ENCODE measurements around the gene ADGRL2. TPM values are rescaled to one million over a fixed set of nuclear protein-coding genes. Genes with fewer than 3 reads are reported as not detected.

Gene ADGRL2
- total RNA-seq, 1 donor from 2014 or later: not detected

DNA sequence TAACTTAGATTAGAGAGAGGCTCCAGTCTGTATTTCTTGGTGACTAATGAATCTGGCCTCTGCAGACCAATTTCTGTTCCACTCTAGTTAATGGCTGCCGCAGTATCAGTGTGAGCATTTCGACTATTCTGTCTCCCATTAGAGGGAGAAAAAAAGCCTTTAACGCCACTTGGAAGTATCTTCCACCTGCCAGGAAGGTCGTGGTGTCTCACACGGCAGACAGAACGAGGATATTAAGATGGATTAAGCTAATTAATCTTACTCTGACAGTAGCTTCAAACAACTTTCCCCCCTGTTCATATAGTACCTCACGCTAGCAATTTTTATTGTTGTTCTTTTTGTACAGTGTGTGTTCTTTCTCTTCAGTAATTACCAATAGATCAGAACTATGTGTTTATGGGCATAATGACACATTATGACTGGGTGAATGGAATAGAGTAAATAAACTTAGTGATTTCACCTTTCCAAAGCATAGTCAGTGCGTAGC, 153.8 kb downstream of the ADGRL2 start:
- H3K9me3 Mint-ChIP-seq: no peaks in the 10 kb centered on the region
- no peak overlapping the region for H3K27ac Mint-ChIP-seq
- H3K27me3 Mint-ChIP-seq (ENCODE audit: insufficient read depth): peaks cover 2% of the 10 kb centered on the region
- DNase-seq (ENCODE audit: low spot score): no peak
- intact Hi-C loops (cut with micrococcal nuclease): no loop called here
- no peaks in the 10 kb centered on the region for H3K4me1 Mint-ChIP-seq (ENCODE audit: low read depth)
- H3K36me3 Mint-ChIP-seq (ENCODE audit: low read depth): no peaks in the 10 kb centered on the region
- H3K4me3 Mint-ChIP-seq: no peak overlapping the region

DNA sequence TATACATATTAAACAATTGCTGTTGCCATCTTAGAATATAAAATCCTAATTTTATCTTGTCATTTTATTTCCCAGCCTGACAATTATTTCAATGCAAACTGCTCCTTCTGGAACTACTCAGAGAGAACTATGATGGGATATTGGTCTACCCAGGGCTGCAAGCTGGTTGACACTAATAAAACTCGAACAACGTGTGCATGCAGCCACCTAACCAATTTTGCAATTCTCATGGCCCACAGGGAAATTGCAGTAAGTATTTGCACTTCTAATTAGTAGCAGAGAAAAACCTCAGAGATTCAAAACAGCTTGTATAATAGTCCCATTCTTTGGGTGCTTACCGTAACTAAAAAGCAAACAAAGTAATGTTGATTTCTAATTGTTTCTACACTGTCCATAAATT, 167.2 kb downstream of the ADGRL2 start:
- no peak for DNase-seq (ENCODE audit: low spot score)
- Mint-ChIP-seq H3K27ac (no peak overlapping the region), H3K4me1 (ENCODE audit: low read depth) (no peaks in the 10 kb centered on the region), H3K36me3 (ENCODE audit: low read depth) (no peaks in the 10 kb centered on the region), H3K27me3 (ENCODE audit: insufficient read depth) (no peaks in the 10 kb centered on the region), H3K9me3 (no peaks in the 10 kb centered on the region), H3K4me3 (no peak overlapping the region)
- intact Hi-C loops (cut with micrococcal nuclease): no loop called here

DNA sequence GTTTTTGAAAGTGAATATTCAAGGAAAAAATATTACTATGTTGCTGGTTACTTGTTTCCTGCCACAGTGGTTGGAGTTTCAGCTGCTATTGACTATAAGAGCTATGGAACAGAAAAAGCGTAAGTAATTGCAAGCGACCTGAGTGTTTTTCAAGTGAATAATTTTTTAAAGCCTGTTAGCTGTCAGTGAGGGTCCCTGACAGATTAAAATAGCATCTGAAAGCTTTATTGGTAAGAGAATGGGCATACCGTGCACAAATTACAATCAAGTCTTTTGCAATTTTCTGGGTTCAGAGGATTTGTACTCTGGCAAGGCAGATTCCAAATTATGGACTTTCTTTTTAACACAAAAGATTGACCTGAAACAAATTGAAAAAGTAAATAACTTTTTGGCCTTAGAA, 169.7 kb downstream of the ADGRL2 start:
- no peaks in the 10 kb centered on the region for H3K36me3 Mint-ChIP-seq (ENCODE audit: low read depth)
- no peaks in the 10 kb centered on the region for H3K4me1 Mint-ChIP-seq (ENCODE audit: low read depth)
- intact Hi-C loops (cut with micrococcal nuclease): no loop called here
- no peak overlapping the region for H3K4me3 Mint-ChIP-seq
- H3K27me3 Mint-ChIP-seq (ENCODE audit: insufficient read depth): no peaks in the 10 kb centered on the region
- DNase-seq (ENCODE audit: low spot score): no peak
- H3K27ac Mint-ChIP-seq: no peak overlapping the region
- H3K9me3 Mint-ChIP-seq: no peaks in the 10 kb centered on the region

GRCh38 chr1:81974222-81974841, 173.6 kb downstream of the ADGRL2 start:
- intact Hi-C loops (cut with micrococcal nuclease): no loop called here
- no peaks in the 10 kb centered on the region for H3K9me3 Mint-ChIP-seq
- no peak overlapping the region for H3K27ac Mint-ChIP-seq
- no peaks in the 10 kb centered on the region for H3K27me3 Mint-ChIP-seq (ENCODE audit: insufficient read depth)
- H3K4me3 Mint-ChIP-seq: no peak overlapping the region
- H3K36me3 Mint-ChIP-seq (ENCODE audit: low read depth): no peaks in the 10 kb centered on the region
- DNase-seq (ENCODE audit: low spot score): no peak
- H3K4me1 Mint-ChIP-seq (ENCODE audit: low read depth): no peaks in the 10 kb centered on the region

DNA sequence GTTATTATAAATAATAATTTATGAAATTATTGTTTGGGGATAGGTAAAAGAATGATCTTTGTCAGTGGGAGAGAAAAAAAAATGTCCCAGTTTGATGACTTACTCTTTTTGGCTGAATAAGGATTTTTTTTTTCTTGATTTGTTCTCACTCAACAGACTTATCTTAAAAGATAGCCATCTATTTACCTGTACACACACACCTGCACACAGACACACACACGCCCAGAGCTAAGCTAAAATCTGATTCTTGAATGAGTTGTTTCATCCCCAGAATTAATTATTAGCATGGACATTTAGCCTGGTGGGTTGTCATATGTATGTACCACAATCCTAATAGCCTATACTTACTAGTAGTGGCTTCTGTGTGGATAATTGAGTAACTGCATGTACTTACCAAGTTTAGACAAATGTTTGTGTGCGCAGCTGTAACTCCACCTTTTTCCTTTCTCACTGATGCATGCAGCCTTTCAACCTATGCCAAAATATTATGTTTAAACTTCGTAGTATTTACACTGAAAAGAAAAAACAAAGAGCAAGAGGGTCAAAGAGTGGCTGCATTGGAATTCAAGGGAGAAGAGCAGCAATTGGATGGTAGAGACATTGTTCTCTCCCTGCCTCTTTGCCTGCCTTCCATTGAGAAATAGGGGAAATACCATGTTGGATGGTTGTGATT, 174.3 kb downstream of the ADGRL2 start:
- Mint-ChIP-seq H3K4me3 (no peak overlapping the region), H3K36me3 (ENCODE audit: low read depth) (no peaks in the 10 kb centered on the region)
- intact Hi-C loops (cut with micrococcal nuclease): no loop called here

GRCh38 chr1:81976539-81976938, 175.8 kb downstream of the ADGRL2 start:
- intact Hi-C loops (cut with micrococcal nuclease): no loop called here
- DNase-seq (ENCODE audit: low spot score): no peak
- Mint-ChIP-seq H3K27ac (no peak overlapping the region), H3K4me3 (no peak overlapping the region), H3K9me3 (no peaks in the 10 kb centered on the region), H3K36me3 (ENCODE audit: low read depth) (no peaks in the 10 kb centered on the region), H3K27me3 (ENCODE audit: insufficient read depth) (no peaks in the 10 kb centered on the region), H3K4me1 (ENCODE audit: low read depth) (no peaks in the 10 kb centered on the region)

More for the DNA sequence above, 174.3 kb downstream of the ADGRL2 start:
- DNase-seq (ENCODE audit: low spot score): no peak
- Mint-ChIP-seq H3K9me3 (no peaks in the 10 kb centered on the region), H3K4me1 (ENCODE audit: low read depth) (no peaks in the 10 kb centered on the region), H3K27ac (no peak overlapping the region), H3K27me3 (ENCODE audit: insufficient read depth) (no peaks in the 10 kb centered on the region)

DNA sequence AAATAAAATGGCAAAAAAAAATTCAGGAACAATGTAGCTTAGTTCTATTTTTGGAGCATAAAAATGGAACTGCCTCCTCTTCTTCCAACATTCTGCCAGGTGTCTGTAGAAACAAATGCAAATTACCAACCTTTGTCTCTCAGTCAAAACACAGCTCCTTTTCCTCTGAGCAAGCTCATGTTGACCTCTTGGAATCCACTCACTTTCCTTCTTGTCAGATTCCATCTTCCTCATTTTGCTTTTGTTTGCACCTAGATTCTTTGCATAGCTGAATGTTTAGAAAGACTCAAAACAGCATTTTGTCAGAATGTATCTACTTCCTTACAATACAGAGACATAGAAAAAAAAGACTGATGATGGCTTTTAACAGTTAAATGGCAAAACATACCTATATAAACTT, 178.2 kb downstream of the ADGRL2 start:
- Mint-ChIP-seq H3K36me3 (ENCODE audit: low read depth) (no peaks in the 10 kb centered on the region), H3K4me1 (ENCODE audit: low read depth) (no peaks in the 10 kb centered on the region), H3K27me3 (ENCODE audit: insufficient read depth) (no peaks in the 10 kb centered on the region), H3K9me3 (no peaks in the 10 kb centered on the region), H3K27ac (no peak overlapping the region), H3K4me3 (no peak overlapping the region)
- DNase-seq (ENCODE audit: low spot score): no peak
- intact Hi-C loops (cut with micrococcal nuclease): no loop called here

DNA sequence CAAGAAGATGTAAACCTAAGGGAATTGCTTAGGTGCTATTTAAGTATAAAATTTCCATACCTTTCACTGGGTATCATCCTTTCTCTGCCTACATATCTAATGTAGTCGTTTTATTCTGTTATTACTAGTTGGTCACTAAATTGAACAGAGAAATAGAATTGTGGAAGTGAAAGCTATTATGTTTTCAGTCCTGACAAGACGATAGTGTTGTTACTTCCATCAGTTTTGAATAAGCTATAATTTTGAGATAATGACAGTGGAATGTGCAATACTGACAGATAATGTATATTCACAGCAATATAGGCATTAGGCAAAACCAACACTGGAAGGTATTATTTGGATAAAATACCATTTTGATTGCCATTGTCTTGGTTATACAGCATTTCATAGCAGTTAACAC, 181.8 kb downstream of the ADGRL2 start:
- no peaks in the 10 kb centered on the region for H3K4me1 Mint-ChIP-seq (ENCODE audit: low read depth)
- no peaks in the 10 kb centered on the region for H3K27me3 Mint-ChIP-seq (ENCODE audit: insufficient read depth)
- no peak overlapping the region for H3K4me3 Mint-ChIP-seq
- DNase-seq (ENCODE audit: low spot score): no peak
- H3K9me3 Mint-ChIP-seq: no peaks in the 10 kb centered on the region
- intact Hi-C loops (cut with micrococcal nuclease): no loop called here
- H3K36me3 Mint-ChIP-seq (ENCODE audit: low read depth): no peaks in the 10 kb centered on the region
- H3K27ac Mint-ChIP-seq: no peak overlapping the region

GRCh38 chr1:81989524-81989923, 188.8 kb downstream of the ADGRL2 start:
- H3K4me1 Mint-ChIP-seq (ENCODE audit: low read depth): no peaks in the 10 kb centered on the region
- H3K9me3 Mint-ChIP-seq: no peaks in the 10 kb centered on the region
- H3K27me3 Mint-ChIP-seq (ENCODE audit: insufficient read depth): no peaks in the 10 kb centered on the region
- no peak overlapping the region for H3K27ac Mint-ChIP-seq
- no peaks in the 10 kb centered on the region for H3K36me3 Mint-ChIP-seq (ENCODE audit: low read depth)
- no peak for DNase-seq (ENCODE audit: low spot score)
- H3K4me3 Mint-ChIP-seq: no peak overlapping the region
- intact Hi-C loops (cut with micrococcal nuclease): no loop called here

DNA sequence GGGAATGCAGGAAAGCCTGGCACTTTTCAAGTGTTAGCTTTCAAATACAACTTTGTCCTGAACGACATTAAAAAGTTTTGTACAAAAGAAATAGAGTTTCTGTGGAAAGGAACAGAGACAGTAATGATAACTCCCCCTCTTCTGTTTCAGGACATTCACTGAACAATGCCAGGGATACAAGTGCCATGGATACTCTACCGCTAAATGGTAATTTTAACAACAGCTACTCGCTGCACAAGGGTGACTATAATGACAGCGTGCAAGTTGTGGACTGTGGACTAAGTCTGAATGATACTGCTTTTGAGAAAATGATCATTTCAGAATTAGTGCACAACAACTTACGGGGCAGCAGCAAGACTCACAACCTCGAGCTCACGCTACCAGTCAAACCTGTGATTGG, 189.5 kb downstream of the ADGRL2 start:
- no peaks in the 10 kb centered on the region for H3K36me3 Mint-ChIP-seq (ENCODE audit: low read depth)
- H3K4me3 Mint-ChIP-seq: no peak overlapping the region
- DNase-seq (ENCODE audit: low spot score): no peak
- no peak overlapping the region for H3K27ac Mint-ChIP-seq
- no peaks in the 10 kb centered on the region for H3K27me3 Mint-ChIP-seq (ENCODE audit: insufficient read depth)
- no peaks in the 10 kb centered on the region for H3K4me1 Mint-ChIP-seq (ENCODE audit: low read depth)
- no peaks in the 10 kb centered on the region for H3K9me3 Mint-ChIP-seq
- intact Hi-C loops (cut with micrococcal nuclease): no loop called here

GRCh38 chr1:81998165-81998564, 197.4 kb downstream of the ADGRL2 start:
- Mint-ChIP-seq H3K27me3 (ENCODE audit: insufficient read depth) (no peaks in the 10 kb centered on the region), H3K27ac (no peak overlapping the region), H3K9me3 (no peaks in the 10 kb centered on the region), H3K4me1 (ENCODE audit: low read depth) (no peaks in the 10 kb centered on the region), H3K4me3 (no peak overlapping the region), H3K36me3 (ENCODE audit: low read depth) (no peaks in the 10 kb centered on the region)
- intact Hi-C loops (cut with micrococcal nuclease): no loop called here
- DNase-seq (ENCODE audit: low spot score): no peak

DNA sequence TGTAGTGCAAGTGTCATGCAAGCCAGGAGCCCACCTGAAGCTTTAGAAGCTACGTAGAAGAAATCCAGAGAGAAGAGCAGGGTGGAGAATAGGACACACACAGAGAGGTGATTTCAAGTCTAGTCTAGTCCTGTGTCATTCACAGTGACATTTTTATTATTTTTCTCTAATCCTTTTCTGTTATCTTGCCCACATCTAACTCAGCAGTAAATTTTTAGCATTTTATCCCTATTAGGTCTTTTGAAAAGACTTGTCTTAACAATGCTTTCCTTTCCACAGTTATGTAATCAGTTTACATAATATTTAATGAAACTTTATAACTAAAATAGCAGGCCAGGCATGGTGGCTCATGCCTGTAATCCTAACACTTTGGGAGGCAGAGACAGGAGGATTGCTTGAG, 198.6 kb downstream of the ADGRL2 start:
- DNase-seq (ENCODE audit: low spot score): no peak
- H3K27ac Mint-ChIP-seq: no peak overlapping the region
- no peaks in the 10 kb centered on the region for H3K27me3 Mint-ChIP-seq (ENCODE audit: insufficient read depth)
- no peak overlapping the region for H3K4me3 Mint-ChIP-seq
- H3K9me3 Mint-ChIP-seq: no peaks in the 10 kb centered on the region
- H3K36me3 Mint-ChIP-seq (ENCODE audit: low read depth): no peaks in the 10 kb centered on the region
- H3K4me1 Mint-ChIP-seq (ENCODE audit: low read depth): no peaks in the 10 kb centered on the region
- intact Hi-C loops (cut with micrococcal nuclease): no loop called here

- Mint-ChIP-seq H3K4me3 (no peak overlapping the region), H3K27me3 (ENCODE audit: insufficient read depth) (no peaks in the 10 kb centered on the region), H3K4me1 (ENCODE audit: low read depth) (no peaks in the 10 kb centered on the region), H3K9me3 (no peaks in the 10 kb centered on the region), H3K36me3 (ENCODE audit: low read depth) (no peaks in the 10 kb centered on the region), H3K27ac (no peak overlapping the region)
- no peak for DNase-seq (ENCODE audit: low spot score)
- intact Hi-C loops (cut with micrococcal nuclease): no loop called here
Measured at GRCh38 chr1:82000221-82000620, 199.5 kb downstream of the ADGRL2 start.

- H3K36me3 Mint-ChIP-seq (ENCODE audit: low read depth): no peaks in the 10 kb centered on the region
- no peaks in the 10 kb centered on the region for H3K4me1 Mint-ChIP-seq (ENCODE audit: low read depth)
- no peak overlapping the region for H3K4me3 Mint-ChIP-seq
- H3K27me3 Mint-ChIP-seq (ENCODE audit: insufficient read depth): no peaks in the 10 kb centered on the region
- intact Hi-C loops (cut with micrococcal nuclease): no loop called here
- DNase-seq (ENCODE audit: low spot score): no peak
- no peaks in the 10 kb centered on the region for H3K9me3 Mint-ChIP-seq
- H3K27ac Mint-ChIP-seq: no peak overlapping the region
Measured at GRCh38 chr1:82001345-82001744, 200.6 kb downstream of the ADGRL2 start.

All from activated T-helper 1 cell treated with anti-CD3 and anti-CD28 coated beads, Interleukin-12 subunit alpha, Interleukin-12 subunit beta, Interleukin-2, Interleukin-4 antibody, amounts not matched to agents 30 ng/mL and 10 ng/mL and 1 ng/mL, durations not matched to agents 14 hours and 24 hours and 36 hours (primary cell).